ENCODE results near the gene PAEP. TPM values are rescaled to one million over a fixed set of nuclear protein-coding genes. Genes with fewer than 3 reads are reported as not detected.

Gene PAEP
- total and polyA plus RNA-seq, 3 donors from 2014 or later: 2.5 TPM; not detected in 2

- TF ChIP-seq POLR2A (IDR thresholded peaks at IDR 0.05): no peak
- TF ChIP-seq, protein P1, sequence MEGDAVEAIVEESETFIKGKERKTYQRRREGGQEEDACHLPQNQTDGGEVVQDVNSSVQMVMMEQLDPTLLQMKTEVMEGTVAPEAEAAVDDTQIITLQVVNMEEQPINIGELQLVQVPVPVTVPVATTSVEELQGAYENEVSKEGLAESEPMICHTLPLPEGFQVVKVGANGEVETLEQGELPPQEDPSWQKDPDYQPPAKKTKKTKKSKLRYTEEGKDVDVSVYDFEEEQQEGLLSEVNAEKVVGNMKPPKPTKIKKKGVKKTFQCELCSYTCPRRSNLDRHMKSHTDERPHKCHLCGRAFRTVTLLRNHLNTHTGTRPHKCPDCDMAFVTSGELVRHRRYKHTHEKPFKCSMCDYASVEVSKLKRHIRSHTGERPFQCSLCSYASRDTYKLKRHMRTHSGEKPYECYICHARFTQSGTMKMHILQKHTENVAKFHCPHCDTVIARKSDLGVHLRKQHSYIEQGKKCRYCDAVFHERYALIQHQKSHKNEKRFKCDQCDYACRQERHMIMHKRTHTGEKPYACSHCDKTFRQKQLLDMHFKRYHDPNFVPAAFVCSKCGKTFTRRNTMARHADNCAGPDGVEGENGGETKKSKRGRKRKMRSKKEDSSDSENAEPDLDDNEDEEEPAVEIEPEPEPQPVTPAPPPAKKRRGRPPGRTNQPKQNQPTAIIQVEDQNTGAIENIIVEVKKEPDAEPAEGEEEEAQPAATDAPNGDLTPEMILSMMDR (IDR thresholded peaks at IDR 0.05): no peak
- H3K36me3 ChIP-seq (ENCODE audit: low read depth, missing control alignments): no peaks in the 10 kb centered on the region
- intact Hi-C loops (cut with DNase I; ENCODE audit: low total_unique reads): no loop called here
- no peaks in the 10 kb centered on the region for H3K27me3 ChIP-seq
- DNase-seq: no peak
- WGBS, 2 donors: 87 to 100% methylated on average over 1 of the region's 1 CpG
- no peak overlapping the region for H3K27ac ChIP-seq
- no peaks in the 10 kb centered on the region for H3K4me1 ChIP-seq
- no peak overlapping the region for H3K4me3 ChIP-seq
- no peaks in the 10 kb centered on the region for H3K9me3 ChIP-seq
Measured at GRCh38 chr9:135563039-135563476, 1.5 kb downstream of the PAEP start.

- H3K36me3 ChIP-seq (ENCODE audit: low read depth, missing control alignments): no peaks in the 10 kb centered on the region
- no peak for TF ChIP-seq POLR2A (IDR thresholded peaks at IDR 0.05)
- TF ChIP-seq, protein P1 (IDR thresholded peaks at IDR 0.05): no peak
- 61 to 67% methylated on average over 12 of the region's 12 CpGs for WGBS, 2 donors
- DNase-seq: no peak
- H3K9me3 ChIP-seq: no peaks in the 10 kb centered on the region
- H3K4me3 ChIP-seq: no peak overlapping the region
- intact Hi-C loops (cut with DNase I; ENCODE audit: low total_unique reads): no loop called here
- no peak overlapping the region for H3K27ac ChIP-seq
- H3K4me1 ChIP-seq: no peaks in the 10 kb centered on the region
- no peaks in the 10 kb centered on the region for H3K27me3 ChIP-seq
Measured at GRCh38 chr9:135563858-135564257, 2.3 kb downstream of the PAEP start.

GRCh38 chr9:135565141-135565628 is 3.6 kb downstream of the PAEP start:
- TF ChIP-seq, protein P1 (IDR thresholded peaks at IDR 0.05): no peak
- TF ChIP-seq POLR2A (IDR thresholded peaks at IDR 0.05): no peak
- WGBS, 2 donors: 75 to 76% methylated on average over 2 to 9 of the region's 9 CpGs
- Histone ChIP-seq H3K4me3 (no peak overlapping the region), H3K9me3 (no peaks in the 10 kb centered on the region), H3K27ac (no peak overlapping the region), H3K27me3 (no peaks in the 10 kb centered on the region), H3K36me3 (ENCODE audit: low read depth, missing control alignments) (no peaks in the 10 kb centered on the region), H3K4me1 (no peaks in the 10 kb centered on the region)
- intact Hi-C loops (cut with DNase I; ENCODE audit: low total_unique reads): no loop called here
- no peak for DNase-seq

DNA sequence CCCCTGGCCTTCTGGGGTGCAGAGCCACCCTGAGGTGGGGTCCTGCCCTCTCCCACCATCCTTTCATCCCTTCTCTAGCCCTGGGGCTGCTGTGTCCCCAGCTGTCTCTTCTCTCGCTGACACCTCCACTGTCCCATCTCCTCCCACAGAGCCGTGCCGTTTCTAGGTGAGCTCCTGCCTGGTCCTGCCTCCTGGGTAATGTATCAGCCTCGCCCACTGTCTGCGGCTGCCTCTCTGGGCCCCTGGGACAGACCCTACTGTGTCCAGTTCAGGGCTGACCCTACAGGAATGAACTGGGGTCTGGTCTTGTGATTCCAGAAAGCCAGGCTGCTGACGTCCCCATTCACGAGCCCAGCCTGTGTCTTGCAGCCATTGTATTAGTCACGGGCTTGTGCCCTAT is 4.1 kb downstream of the PAEP start:
- DNase-seq: no peak
- 62 to 74% methylated on average over 8 of the region's 8 CpGs for WGBS, 2 donors
- Histone ChIP-seq H3K36me3 (ENCODE audit: low read depth, missing control alignments) (no peaks in the 10 kb centered on the region), H3K9me3 (no peaks in the 10 kb centered on the region), H3K27me3 (no peaks in the 10 kb centered on the region), H3K27ac (no peak overlapping the region), H3K4me1 (no peaks in the 10 kb centered on the region), H3K4me3 (no peak overlapping the region)
- intact Hi-C loops (cut with DNase I; ENCODE audit: low total_unique reads): no loop called here
- TF ChIP-seq POLR2A (IDR thresholded peaks at IDR 0.05): no peak
- TF ChIP-seq, protein P1 (IDR thresholded peaks at IDR 0.05): no peak

DNA sequence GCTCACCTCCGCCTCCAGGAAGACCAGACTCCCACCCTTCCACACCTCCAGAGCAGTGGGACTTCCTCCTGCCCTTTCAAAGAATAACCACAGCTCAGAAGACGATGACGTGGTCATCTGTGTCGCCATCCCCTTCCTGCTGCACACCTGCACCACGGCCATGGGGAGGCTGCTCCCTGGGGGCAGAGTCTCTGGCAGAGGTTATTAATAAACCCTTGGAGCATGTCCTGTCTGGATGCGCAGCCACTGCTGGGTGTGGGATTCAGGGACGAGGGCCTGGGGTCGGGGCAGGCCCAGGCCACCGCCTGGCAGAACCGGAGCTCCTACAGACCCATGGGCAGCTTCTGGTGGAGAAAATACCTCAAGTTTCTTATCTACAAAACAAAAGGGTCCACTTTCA is 5.0 kb downstream of the PAEP start:
- H3K4me3 ChIP-seq: no peak overlapping the region
- H3K9me3 ChIP-seq: no peaks in the 10 kb centered on the region
- DNase-seq: no peak
- H3K36me3 ChIP-seq (ENCODE audit: low read depth, missing control alignments): no peaks in the 10 kb centered on the region
- H3K4me1 ChIP-seq: no peaks in the 10 kb centered on the region
- intact Hi-C loops (cut with DNase I; ENCODE audit: low total_unique reads): no loop called here
- 72 to 81% methylated on average over 10 of the region's 10 CpGs for WGBS, 2 donors
- H3K27me3 ChIP-seq: no peaks in the 10 kb centered on the region
- H3K27ac ChIP-seq: no peak overlapping the region
- TF ChIP-seq, protein P1 (IDR thresholded peaks at IDR 0.05): no peak
- no peak for TF ChIP-seq POLR2A (IDR thresholded peaks at IDR 0.05)
